Measurements from ENCODE around the gene HSPA8. TPM values are rescaled to one million over a fixed set of nuclear protein-coding genes. Genes with fewer than 3 reads are reported as not detected.

The HSPA8 gene
- 1,000 to 10,000 TPM in 1 of 5 donors, 100 to 1,000 TPM in 4; 380 to 1,244 (median 728) TPM for total RNA-seq
- polyA plus RNA-seq: 100 to 1,000 TPM; 187 to 666 (median 428) TPM
- long read RNA-seq, donor 1, transcript HSPA8-222 (6 exons, 1,884 nt): minor isoform, 14 of 284 reads
- long read RNA-seq, donor 1, transcript HSPA8-203 (4 exons, 963 nt): minor isoform, 9 of 284 reads
- long read RNA-seq, donor 1, transcript HSPA8-224 (9 exons, 2,463 nt): major isoform, 48 of 284 reads
- long read RNA-seq, donor 1, transcript HSPA8-211 (5 exons, 1,509 nt): minor isoform, 36 of 284 reads
- long read RNA-seq, donor 1, partial matches to known transcripts: 154 of 284 reads
- long read RNA-seq, donor 1, other reads (novel, unspliced or antisense): 0 of 284 reads
- long read RNA-seq, donor 2, transcript HSPA8-222 (6 exons, 1,884 nt): minor isoform, 30 of 379 reads
- long read RNA-seq, donor 2, transcript HSPA8-224 (9 exons, 2,463 nt): major isoform, 126 of 379 reads
- long read RNA-seq, donor 2, transcript HSPA8-203 (4 exons, 963 nt): minor isoform, 12 of 379 reads
- long read RNA-seq, donor 2, transcript HSPA8-211 (5 exons, 1,509 nt): minor isoform, 44 of 379 reads
- long read RNA-seq, donor 2, partial matches to known transcripts: 144 of 379 reads
- long read RNA-seq, donor 2, other reads (novel, unspliced or antisense): 0 of 379 reads
- long read RNA-seq, donor 3, transcript HSPA8-222 (6 exons, 1,884 nt): minor isoform, 15 of 275 reads
- long read RNA-seq, donor 3, transcript HSPA8-224 (9 exons, 2,463 nt): major isoform, 76 of 275 reads
- long read RNA-seq, donor 3, transcript HSPA8-203 (4 exons, 963 nt): minor isoform, 20 of 275 reads
- long read RNA-seq, donor 3, transcript HSPA8-211 (5 exons, 1,509 nt): minor isoform, 41 of 275 reads
- long read RNA-seq, donor 3, partial matches to known transcripts: 103 of 275 reads
- long read RNA-seq, donor 3, other reads (novel, unspliced or antisense): 0 of 275 reads
- long read RNA-seq, donor 4, transcript HSPA8-224 (9 exons, 2,463 nt): major isoform, 10 of 18 reads
- long read RNA-seq, donor 4, partial matches to known transcripts: 0 of 18 reads
- long read RNA-seq, donor 4, other reads (novel, unspliced or antisense): 0 of 18 reads
- long read RNA-seq, donor 5, transcript HSPA8-224 (9 exons, 2,463 nt): major isoform, 99 of 396 reads
- long read RNA-seq, donor 5, transcript HSPA8-211 (5 exons, 1,509 nt): minor isoform, 65 of 396 reads
- long read RNA-seq, donor 5, transcript HSPA8-222 (6 exons, 1,884 nt): minor isoform, 22 of 396 reads
- long read RNA-seq, donor 5, transcript HSPA8-202 (8 exons, 2,004 nt): minor isoform, 22 of 396 reads
- long read RNA-seq, donor 5, partial matches to known transcripts: 139 of 396 reads
- long read RNA-seq, donor 5, other reads (novel, unspliced or antisense): 0 of 396 reads
- long read RNA-seq, donor 6, transcript HSPA8-224 (9 exons, 2,463 nt): major isoform, 284 of 1,140 reads
- long read RNA-seq, donor 6, transcript HSPA8-222 (6 exons, 1,884 nt): minor isoform, 67 of 1,140 reads
- long read RNA-seq, donor 6, transcript HSPA8-208 (3 exons, 740 nt): minor isoform, 36 of 1,140 reads
- long read RNA-seq, donor 6, transcript HSPA8-211 (5 exons, 1,509 nt): minor isoform, 133 of 1,140 reads
- long read RNA-seq, donor 6, partial matches to known transcripts: 543 of 1,140 reads
- long read RNA-seq, donor 6, other reads (novel, unspliced or antisense): 0 of 1,140 reads
- long read RNA-seq, donor 7, transcript HSPA8-224 (9 exons, 2,463 nt): major isoform, 106 of 452 reads
- long read RNA-seq, donor 7, transcript HSPA8-203 (4 exons, 963 nt): minor isoform, 24 of 452 reads
- long read RNA-seq, donor 7, transcript HSPA8-202 (8 exons, 2,004 nt): minor isoform, 23 of 452 reads
- long read RNA-seq, donor 7, transcript HSPA8-211 (5 exons, 1,509 nt): minor isoform, 82 of 452 reads
- long read RNA-seq, donor 7, partial matches to known transcripts: 174 of 452 reads
- long read RNA-seq, donor 7, other reads (novel, unspliced or antisense): 0 of 452 reads
- long read RNA-seq, donor 8, transcript HSPA8-222 (6 exons, 1,884 nt): minor isoform, 29 of 506 reads
- long read RNA-seq, donor 8, transcript HSPA8-211 (5 exons, 1,509 nt): minor isoform, 80 of 506 reads
- long read RNA-seq, donor 8, transcript HSPA8-224 (9 exons, 2,463 nt): major isoform, 169 of 506 reads
- long read RNA-seq, donor 8, transcript HSPA8-203 (4 exons, 963 nt): minor isoform, 31 of 506 reads
- long read RNA-seq, donor 8, partial matches to known transcripts: 160 of 506 reads
- long read RNA-seq, donor 8, other reads (novel, unspliced or antisense): 0 of 506 reads
- long read RNA-seq, donor 9, transcript HSPA8-203 (4 exons, 963 nt): minor isoform, 24 of 497 reads
- long read RNA-seq, donor 9, transcript HSPA8-214 (2 exons, 578 nt): minor isoform, 23 of 497 reads
- long read RNA-seq, donor 9, transcript HSPA8-211 (5 exons, 1,509 nt): minor isoform, 82 of 497 reads
- long read RNA-seq, donor 9, transcript HSPA8-224 (9 exons, 2,463 nt): major isoform, 92 of 497 reads
- long read RNA-seq, donor 9, partial matches to known transcripts: 217 of 497 reads
- long read RNA-seq, donor 9, other reads (novel, unspliced or antisense): 5 of 497 reads
- long read RNA-seq, donor 10, transcript HSPA8-211 (5 exons, 1,509 nt): minor isoform, 21 of 155 reads
- long read RNA-seq, donor 10, transcript HSPA8-203 (4 exons, 963 nt): minor isoform, 11 of 155 reads
- long read RNA-seq, donor 10, transcript HSPA8-224 (9 exons, 2,463 nt): major isoform, 58 of 155 reads
- long read RNA-seq, donor 10, transcript HSPA8-222 (6 exons, 1,884 nt): minor isoform, 8 of 155 reads
- long read RNA-seq, donor 10, partial matches to known transcripts: 50 of 155 reads
- long read RNA-seq, donor 10, other reads (novel, unspliced or antisense): 0 of 155 reads

- DNase-seq: peak; percentile 60 to 80
- H3K27me3 ChIP-seq: no peaks in the 10 kb centered on the region
- peak within 1 kb of the TSS; percentile 73 to 99 (median 96) for H3K4me3 ChIP-seq
- peak within 1 kb of the TSS; percentile 97 to 100 (median 100) for H3K27ac ChIP-seq
- WGBS, 5 donors: 0 to 1% (median 0%) methylated on average over 25 to 45 of the region's 45 CpGs
- H3K9me3 ChIP-seq: no peaks in the 10 kb centered on the region
- peaks cover 42 to 46% (median 45%) of the 10 kb centered on the region in 4 donors for H3K36me3 ChIP-seq
- peaks cover 53 to 80% (median 63%) of the 10 kb centered on the region in 4 donors for H3K4me1 ChIP-seq
- intact Hi-C loops (cut with DNase I; ENCODE audit: low total_unique reads): no loop called here
- TF ChIP-seq EP300 (IDR thresholded peaks at IDR 0.05) (no peak), POLR2AphosphoS5 (IDR thresholded peaks at IDR 0.05) (peak; percentile 33 to 98 (median 94)), POLR2A (IDR thresholded peaks at IDR 0.05) (peak in 2 of 4 donors; percentile 95 to 98)
- TF ChIP-seq, protein P1, sequence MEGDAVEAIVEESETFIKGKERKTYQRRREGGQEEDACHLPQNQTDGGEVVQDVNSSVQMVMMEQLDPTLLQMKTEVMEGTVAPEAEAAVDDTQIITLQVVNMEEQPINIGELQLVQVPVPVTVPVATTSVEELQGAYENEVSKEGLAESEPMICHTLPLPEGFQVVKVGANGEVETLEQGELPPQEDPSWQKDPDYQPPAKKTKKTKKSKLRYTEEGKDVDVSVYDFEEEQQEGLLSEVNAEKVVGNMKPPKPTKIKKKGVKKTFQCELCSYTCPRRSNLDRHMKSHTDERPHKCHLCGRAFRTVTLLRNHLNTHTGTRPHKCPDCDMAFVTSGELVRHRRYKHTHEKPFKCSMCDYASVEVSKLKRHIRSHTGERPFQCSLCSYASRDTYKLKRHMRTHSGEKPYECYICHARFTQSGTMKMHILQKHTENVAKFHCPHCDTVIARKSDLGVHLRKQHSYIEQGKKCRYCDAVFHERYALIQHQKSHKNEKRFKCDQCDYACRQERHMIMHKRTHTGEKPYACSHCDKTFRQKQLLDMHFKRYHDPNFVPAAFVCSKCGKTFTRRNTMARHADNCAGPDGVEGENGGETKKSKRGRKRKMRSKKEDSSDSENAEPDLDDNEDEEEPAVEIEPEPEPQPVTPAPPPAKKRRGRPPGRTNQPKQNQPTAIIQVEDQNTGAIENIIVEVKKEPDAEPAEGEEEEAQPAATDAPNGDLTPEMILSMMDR (IDR thresholded peaks at IDR 0.05): no peak
These were observed at the start of gene HSPA8 for GRCh38 chr11:123061403-123062157. Gene HSPA8 (minus strand): TSS chr11:123062136. CDS start chr11:123061324, 812 bp downstream.

DNA sequence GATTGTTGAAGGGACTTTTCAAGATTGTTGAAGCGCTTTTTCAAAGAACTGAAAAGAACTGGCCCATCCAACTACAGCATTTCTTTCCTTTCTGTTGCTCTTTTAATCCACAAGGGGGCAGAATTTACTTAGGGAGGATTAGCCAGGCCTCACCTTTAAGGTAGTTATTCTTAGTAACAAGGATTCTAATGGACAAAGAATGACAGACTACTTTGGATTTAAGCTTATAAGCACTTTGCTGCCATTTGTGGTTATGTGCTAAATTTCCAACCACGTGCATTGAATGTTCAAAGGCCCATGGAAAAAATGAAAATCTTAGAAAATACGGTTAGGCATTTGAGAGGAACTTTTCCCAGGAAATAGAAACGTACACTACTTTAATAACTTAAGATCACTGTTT is 49.5 kb upstream of the HSPA8 start:
- Histone ChIP-seq H3K36me3 (peaks cover 0 to 7% (median 0%) of the 10 kb centered on the region in 4 donors), H3K4me1 (peaks cover 0 to 21% (median 2%) of the 10 kb centered on the region in 4 donors), H3K27ac (peak overlapping the region in 3 of 5 donors; percentile 33 to 78 (median 64)), H3K9me3 (peaks cover 0 to 10% (median 3%) of the 10 kb centered on the region in 4 donors), H3K27me3 (no peaks in the 10 kb centered on the region), H3K4me3 (no peak overlapping the region)
- intact Hi-C loops (cut with DNase I; ENCODE audit: low total_unique reads): no loop called here
- DNase-seq: peak in 1 of 2 donors; percentile 63
- TF ChIP-seq EP300 (IDR thresholded peaks at IDR 0.05): no peak
- TF ChIP-seq, protein P1 (IDR thresholded peaks at IDR 0.05): peak in 5 of 7 experiments; percentile 49 to 76 (median 75)
- TF ChIP-seq POLR2A (IDR thresholded peaks at IDR 0.05): no peak
- WGBS, 5 donors: 47 to 64% (median 62%) methylated on average over 4 of the region's 4 CpGs

Measured in stomach (tissue), 19 donors.